Mesenteric fat pad (tissue), 1 donor: ENCODE results near the gene SLC25A31. TPM values are rescaled to one million over a fixed set of nuclear protein-coding genes. Genes with fewer than 3 reads are reported as not detected.

Experiments
- DNase-seq: peaks from one replicate; pipeline ENCODE4 v3.0.0-alpha.2; 2020; ENCODE audit warnings: low spot score
- long read RNA-seq: library from polyadenylated mRNA; unstranded; transcript quantifications from one replicate; pipeline ENCODE4 v2.0.0, GENCODE V29; 2020
- total RNA-seq: library from RNA; stranded (reverse); fragmentation: NEBNext Ultra II Directional; extraction: Animal tissue kit (Norgen Biotek cat#: 25700); gene quantifications from one replicate; pipeline ENCODE4 v1.2.1, GENCODE V29; 2021
- donor health status: DM: yes; HTN: yes; CAD: no.

The SLC25A31 gene
- total RNA-seq = not detected
- long read RNA-seq = 0 reads

GRCh38 chr4:127730142-127730913 is at the start of gene SLC25A31:
Gene SLC25A31, plus strand, starts transcription at chr4:127730400. Its CDS starts 146 bp downstream, at chr4:127730546.
- DNase-seq = no peak

GRCh38 chr4:127685292-127685691 is 44.9 kb upstream of the SLC25A31 start:
- no peak for DNase-seq

- no peak for DNase-seq
Observed at GRCh38 chr4:127686658-127687057, 43.5 kb upstream of the SLC25A31 start.

DNA sequence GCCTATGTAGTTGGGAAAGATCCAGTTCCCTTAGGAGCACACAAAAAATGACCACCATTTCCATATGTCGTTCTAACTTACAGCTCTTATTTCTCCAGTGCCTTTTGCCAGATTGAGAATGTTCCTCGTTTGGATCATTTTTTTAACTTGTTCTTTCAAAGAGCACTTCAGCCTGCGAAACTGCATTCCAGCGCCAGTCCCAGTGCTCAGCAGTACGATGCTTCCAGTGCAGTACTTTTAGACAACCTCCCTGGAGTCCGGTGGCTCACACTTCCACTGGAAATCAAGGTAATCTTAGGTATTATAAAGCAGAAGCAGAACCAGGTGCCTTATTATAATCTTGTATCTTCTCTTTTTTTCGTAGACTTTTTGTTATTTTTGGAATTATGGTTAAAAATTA is 42.6 kb upstream of the SLC25A31 start:
- DNase-seq = no peak

DNA sequence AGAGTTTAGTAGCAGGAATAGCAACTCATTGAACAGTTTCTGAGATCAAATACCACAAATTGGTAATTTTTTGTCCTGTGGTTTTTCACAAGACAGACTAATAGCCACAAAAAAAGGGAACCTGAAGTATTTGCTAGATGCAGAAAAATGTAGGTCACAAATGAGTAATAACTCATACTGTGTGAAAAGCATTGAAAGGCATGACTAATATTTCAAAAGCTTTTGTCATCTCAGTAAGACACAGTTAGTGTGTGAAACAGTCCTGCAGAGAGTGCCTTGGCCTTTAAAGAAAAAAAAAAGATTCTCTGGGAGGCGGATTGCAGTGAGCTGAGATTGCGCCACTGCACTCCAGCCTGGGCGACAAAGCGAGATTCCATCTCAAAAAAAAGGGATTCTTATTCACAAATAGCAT is 31.4 kb upstream of the SLC25A31 start:
- no peak for DNase-seq

GRCh38 chr4:127708985-127709384 is 21.2 kb upstream of the SLC25A31 start:
- DNase-seq = no peak

GRCh38 chr4:127709456-127709855 is 20.7 kb upstream of the SLC25A31 start:
- no peak for DNase-seq

- no peak for DNase-seq
Observed at GRCh38 chr4:127731406-127731805, 1.2 kb downstream of the SLC25A31 start.

DNA sequence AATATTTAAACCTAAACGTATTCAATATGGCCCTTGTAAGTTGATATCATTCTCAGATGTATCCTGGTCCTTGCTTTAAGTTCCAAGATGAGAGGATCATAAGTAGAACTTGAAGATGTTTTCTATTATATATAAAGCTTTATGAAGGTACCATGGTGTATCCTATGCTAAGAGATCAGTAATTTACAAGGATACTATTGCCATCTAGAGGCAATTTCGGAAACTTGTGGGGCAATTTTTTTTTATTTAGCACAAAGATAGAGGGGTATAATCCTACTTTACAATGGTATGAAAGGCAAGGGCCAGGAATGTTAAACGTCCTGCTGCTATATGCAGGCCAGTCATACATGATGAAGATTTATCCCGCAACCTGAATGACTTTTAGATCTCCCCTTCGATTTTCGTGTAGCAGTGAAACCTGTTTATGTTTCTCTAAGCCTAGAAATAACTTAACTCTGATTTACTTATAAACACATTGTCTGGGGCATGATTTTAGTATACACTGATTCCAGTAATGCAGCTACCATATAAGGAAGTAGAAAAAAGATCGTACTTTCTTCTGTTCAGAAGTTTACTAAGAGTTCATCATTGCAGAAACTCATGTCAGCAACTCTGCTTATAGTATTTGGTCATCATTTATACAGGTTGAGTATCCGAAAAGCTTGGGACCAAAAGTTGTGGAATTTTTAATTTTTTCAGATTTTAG is 2.6 kb downstream of the SLC25A31 start:
- DNase-seq = no peak

DNA sequence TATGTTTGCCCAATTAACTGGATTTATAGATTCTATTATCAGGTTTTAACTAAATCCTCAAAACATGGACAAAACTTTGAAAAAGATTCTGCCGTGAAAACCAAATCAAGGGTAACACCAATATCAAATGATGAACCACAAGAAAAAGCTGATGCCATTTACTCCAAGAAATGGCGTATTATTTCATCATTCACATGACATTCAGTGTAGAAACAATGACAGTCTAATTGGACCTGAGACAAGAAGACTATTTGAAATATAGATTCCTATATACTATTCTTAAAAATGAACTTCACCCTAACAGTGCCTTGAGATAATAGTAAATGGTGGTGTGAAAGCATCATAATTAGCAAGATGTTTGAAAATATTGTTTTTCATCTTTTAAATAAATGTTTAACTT is 4.8 kb downstream of the SLC25A31 start:
- no peak for DNase-seq

DNA sequence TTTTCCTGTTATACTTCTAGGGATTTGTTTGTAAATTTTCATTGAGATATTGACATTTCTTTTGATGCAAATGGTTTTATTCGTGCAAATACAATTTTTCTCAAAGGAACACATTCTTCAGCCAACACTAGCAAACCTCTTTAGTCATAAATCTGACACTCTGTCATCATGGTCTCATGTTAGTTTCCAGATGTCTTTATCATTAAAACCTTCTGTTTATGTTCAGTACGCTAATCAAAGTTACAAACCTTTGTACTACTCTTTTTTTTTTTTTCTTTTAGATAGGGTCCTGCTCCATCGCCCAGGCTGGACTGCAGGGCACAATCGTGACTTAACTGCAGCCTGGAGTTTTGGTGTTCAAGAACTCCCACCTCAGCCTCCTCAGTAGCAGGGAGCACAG is 7.1 kb downstream of the SLC25A31 start:
- no peak for DNase-seq

- DNase-seq = no peak
Observed at GRCh38 chr4:127741247-127741646, 11.0 kb downstream of the SLC25A31 start.

GRCh38 chr4:127747883-127748282 is 17.7 kb downstream of the SLC25A31 start:
- no peak for DNase-seq

DNA sequence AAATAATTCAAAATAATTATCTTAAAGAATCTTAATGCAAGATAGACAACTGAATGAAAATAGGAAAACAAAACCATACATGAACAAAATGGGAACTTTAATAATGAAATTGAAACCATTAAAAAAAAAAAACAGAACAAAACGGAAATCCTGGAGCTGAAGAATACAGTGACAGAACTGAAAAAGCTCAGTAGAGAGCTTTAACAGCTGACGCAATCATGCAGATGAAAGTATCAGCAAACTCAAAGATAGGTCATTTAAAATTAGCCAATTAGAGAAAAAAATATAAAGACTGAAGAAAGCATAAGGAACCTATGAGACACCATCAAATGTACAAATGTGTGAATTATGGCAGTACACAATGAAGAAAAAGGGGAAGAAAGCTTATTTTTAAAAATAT is 18.8 kb downstream of the SLC25A31 start:
- DNase-seq = no peak

GRCh38 chr4:127756906-127757305 is 26.7 kb downstream of the SLC25A31 start:
- DNase-seq = no peak

DNA sequence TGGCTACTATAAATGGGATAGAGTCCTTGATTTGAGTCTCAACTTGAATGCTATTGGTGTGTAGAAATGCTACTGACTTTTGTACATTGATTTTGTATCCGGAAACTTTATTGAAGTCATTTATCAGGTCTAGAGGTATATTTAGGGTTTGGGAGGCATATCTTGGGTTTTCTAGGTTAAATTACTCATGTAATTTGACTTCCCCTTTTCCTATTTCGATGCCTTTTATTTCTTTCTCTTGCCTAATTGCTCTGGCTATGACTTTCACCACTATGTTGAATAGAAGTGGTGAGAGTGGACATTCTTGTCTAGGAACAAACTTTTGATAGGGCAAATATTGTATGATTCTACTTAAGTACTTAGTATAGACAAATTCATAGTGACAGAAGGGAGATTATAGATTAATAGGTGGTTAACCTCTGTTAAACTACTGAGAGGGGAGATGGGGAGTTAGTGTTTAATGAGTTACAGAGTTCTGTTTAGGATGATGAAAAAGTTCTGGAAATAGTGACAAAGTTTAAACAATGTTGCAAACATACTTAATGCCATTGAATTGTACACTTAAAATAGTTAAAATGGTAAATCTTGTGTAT is 29.1 kb downstream of the SLC25A31 start:
- no peak for DNase-seq

DNA sequence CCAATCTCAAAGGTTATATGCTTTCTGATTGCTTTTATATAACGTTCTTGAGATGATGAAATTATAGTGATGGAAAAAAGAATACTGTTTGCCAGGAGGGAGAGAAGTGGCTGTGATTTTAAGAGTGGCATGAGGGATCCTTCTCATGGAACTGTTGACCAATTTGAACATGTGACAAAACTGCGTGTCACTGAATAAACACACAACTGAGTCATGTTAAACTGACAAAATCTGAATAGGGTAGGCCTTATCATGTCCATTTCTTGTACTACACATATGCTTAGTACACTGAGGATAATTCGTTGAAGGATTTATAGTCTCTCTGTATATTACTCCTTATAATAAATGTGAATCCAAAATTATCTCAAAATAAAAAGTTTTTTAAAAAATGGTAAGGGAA is 29.7 kb downstream of the SLC25A31 start:
- no peak for DNase-seq

GRCh38 chr4:127771535-127772275 is 41.5 kb downstream of the SLC25A31 start:
- DNase-seq = no peak

DNA sequence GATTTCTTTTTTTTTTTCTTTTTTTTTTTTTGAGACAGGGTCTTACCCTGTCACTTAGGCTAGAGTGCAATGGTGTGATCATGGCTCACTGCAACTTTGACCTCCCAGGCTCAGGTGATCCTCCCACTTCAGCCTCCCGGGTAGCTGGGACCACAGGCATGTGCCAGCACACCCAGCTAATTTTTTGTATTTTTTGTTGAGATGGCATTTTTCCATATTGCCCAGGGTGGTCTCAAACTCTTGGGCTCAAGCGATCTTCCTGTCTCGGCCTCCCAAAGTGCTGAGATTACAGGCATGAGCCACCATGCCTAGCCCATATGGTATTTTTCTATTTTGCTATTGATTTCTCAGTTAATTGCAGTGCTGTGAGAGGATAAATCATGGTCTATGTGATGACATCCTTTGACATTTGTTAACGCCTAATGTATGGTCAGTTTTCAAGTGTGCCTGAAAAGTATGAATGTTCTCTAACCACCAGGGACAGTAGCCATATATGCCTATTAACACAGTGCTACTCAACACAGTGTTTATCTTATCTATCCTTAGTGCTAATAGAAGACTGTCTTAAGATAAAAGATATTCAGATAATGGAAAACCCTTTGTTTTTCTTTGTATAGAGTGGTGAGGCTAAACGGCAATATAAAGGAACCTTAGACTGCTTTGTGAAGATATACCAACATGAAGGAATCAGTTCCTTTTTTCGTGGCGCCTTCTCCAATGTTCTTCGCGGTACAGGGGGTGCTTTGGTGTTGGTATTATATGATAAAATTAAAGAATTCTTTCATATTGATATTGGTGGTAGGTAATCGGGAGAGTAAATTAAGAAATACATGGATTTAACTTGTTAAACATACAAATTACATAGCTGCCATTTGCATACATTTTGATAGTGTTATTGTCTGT is 42.8 kb downstream of the SLC25A31 start:
- DNase-seq = no peak

GRCh38 chr4:127775843-127776242 is 45.6 kb downstream of the SLC25A31 start:
- DNase-seq = no peak

DNA sequence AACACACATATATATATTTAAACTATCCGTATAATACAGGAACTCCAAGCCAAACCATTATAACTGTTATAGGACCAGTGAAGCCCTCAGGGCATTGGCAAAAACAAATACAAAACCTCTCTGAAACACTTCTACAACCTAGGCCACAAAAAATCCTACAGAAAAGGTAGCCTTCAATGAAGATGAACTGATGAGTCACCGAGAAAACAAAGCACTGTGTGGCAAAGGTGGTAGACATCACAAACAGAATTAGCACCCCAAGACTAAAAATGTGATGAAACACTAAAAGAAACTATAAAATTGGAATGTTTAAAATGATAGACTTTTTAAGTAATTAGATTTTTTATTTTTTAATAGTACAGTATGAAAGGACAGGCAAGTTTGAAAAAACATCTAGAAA is 46.4 kb downstream of the SLC25A31 start:
- no peak for DNase-seq
